Activated naive CD8-positive, alpha-beta T cell treated with anti-CD3 and anti-CD28 coated beads, Interleukin-2, amount 50 U/mL, for 16 hours (primary cell): ENCODE results near the gene DHRSX.
"Not testable (repeated sequence)": the region's sequence is repeated elsewhere in the genome, so short reads cannot be mapped to it uniquely, and the experiment has no call there.

Experiments used
- DNase-seq: peaks from one replicate; pipeline ENCODE4 v3.0.0-alpha.2; 2020; ENCODE audit warnings: low read depth, low spot score

Gene DHRSX

GRCh38 chrX:2318371-2318770 lies 182.4 kb downstream of the DHRSX start:
- DNase-seq, result no peak

GRCh38 chrX:2317527-2318055 lies 183.2 kb downstream of the DHRSX start:
- no peak for DNase-seq

- no peak for DNase-seq
Measured at GRCh38 chrX:2316534-2316933, 184.2 kb downstream of the DHRSX start.

- no peak for DNase-seq
Measured at GRCh38 chrX:2315434-2315833, 185.3 kb downstream of the DHRSX start.

DNA sequence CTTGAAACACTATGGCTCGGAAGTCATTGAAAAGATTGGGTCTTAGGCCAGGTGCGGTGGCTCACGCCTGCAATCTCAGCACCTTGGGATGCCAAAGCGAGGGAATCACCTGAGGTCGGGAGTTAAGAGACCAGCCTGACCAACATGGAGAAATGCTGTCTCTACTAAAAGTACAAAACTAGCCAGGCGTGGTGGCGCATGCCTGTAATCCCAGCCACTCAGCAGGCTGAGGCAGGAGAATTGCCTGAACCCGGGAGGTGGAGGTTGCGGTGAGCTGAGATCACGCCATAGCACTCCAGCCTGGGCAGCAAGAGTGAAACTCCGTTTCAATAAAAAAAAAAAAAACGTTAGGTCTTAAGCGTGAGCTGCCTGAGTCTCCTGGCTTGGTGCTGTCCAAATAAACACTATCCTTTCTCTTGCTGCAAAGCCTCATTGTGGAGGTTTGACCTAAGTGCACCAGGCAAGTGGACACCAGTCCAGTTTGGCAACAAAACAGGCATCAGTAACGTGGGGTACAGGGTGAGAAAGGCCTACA lies 185.9 kb downstream of the DHRSX start:
- DNase-seq, result no peak

DNA sequence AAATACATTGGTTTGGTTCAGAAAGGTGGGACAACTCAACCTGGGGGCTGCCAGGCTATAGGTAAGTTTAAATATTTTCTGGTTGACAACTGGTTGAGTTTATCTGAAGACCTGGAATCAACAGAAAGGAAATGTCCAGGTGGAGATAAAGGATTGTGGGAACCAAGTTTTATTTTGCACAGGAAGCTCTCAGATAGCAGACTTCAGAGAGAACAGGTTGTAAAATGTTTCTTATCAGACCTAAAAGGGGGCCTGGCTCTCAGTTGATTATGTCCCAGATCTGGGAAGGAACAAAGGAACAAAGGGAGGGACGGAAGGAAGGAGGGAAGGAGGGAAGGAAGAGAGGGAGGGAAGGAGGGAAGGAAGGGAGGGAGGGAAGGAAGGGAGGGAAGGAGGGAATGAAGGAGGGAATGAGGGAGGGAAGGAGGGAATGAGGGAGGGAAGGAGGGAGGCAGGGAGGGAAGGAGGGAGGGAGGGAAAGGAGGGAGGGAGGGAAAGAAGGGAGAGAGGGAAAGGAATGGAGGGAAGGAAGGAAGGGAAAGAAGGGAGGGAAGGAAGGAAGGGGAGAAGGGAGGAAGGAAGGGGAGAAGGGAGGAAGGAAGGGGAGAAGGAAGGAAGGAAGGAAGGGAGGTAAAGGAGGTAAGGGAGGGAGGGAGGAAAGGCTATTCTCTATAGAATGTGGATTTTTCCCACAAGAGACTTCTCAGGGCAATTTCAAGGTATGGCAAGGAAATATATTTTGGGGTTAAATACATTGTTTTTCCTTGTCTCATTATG lies 186.7 kb downstream of the DHRSX start:
- DNase-seq, result no peak

GRCh38 chrX:2312061-2312591 lies 188.7 kb downstream of the DHRSX start:
- DNase-seq, result not testable (repeated sequence)

DNA sequence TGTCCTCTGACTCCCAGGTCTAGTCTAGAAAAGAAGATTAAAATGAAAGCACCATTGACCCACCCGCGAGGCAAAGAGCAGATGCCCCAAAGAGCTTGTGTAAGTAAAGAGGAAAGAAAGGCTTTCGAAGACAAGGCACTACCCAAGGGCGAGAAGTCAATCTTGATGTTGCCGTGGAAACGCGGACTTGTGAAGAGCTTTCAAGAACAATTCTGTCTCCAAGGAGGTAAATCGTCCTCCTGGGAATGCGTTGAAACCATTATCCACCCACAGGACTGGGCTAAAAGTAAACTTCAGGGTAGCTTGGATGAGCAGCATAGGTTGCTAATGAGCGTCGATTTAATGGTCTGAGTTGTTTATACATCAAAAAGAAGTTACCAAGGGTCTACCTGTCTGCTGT lies 189.3 kb downstream of the DHRSX start:
- DNase-seq, result no peak

- DNase-seq, result no peak
Measured at GRCh38 chrX:2301901-2302300, 198.9 kb downstream of the DHRSX start.

DNA sequence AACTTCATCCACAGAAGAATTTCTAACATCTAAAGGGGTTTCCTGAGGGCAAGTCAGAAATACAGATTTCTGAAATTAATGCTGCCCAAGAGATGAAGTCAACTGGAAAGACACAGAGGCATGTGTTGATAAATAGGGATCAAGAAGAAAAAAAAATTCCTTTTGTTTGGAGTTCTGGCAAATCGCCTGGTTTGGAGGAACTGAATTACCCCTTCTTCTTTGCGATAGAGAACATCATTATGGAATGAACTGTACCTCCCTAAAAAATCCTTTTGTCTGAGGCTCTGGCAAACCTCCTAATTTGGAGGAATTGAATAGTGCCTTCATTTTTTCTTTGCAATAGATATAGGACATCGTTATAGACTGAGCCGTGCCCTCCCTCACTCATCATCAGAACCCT lies 200.9 kb downstream of the DHRSX start:
- no peak for DNase-seq

DNA sequence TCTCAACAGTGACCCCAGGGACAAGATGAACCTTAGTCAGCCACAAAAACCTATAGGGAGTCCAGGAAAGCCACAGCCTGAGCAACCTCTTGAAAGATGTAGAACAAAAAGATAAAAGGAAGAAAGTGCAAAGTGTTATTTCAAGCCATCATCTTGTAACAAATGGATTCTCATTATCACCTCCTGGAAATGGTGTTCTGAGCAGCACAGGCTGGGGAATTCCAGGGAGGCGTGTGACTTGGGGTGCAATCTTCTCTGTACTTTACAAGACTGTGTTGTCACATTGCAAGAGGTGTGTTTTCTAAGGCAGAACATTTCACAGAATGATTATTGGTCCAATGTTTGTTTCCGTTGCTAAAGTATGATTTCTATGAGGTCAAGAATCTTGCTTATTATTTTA lies 214.0 kb downstream of the DHRSX start:
- DNase-seq, result no peak

DNA sequence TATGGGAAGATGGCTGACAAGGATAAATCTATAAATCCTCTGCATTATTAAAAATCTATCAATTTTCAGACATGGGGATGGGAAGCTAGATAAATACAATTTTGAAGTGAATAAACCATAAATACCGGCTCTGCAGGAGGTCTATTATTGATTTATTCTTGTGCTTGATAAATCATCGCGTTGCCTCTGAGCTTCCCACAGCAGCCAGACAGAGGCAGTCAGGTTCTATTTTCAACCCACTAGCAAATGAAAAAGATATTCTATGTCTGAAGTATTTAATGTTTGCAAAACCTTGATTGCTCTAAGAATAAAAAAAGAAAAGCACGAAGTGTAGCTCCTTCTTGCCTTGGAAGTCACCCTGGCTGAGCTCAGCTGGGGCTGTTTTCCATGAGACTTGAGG lies 216.2 kb downstream of the DHRSX start:
- no peak for DNase-seq

GRCh38 chrX:2284133-2284532 lies 216.6 kb downstream of the DHRSX start:
- no peak for DNase-seq

GRCh38 chrX:2283111-2283859 lies 217.5 kb downstream of the DHRSX start:
- no peak for DNase-seq

GRCh38 chrX:2282490-2283090 lies 218.2 kb downstream of the DHRSX start:
- DNase-seq, result no peak

DNA sequence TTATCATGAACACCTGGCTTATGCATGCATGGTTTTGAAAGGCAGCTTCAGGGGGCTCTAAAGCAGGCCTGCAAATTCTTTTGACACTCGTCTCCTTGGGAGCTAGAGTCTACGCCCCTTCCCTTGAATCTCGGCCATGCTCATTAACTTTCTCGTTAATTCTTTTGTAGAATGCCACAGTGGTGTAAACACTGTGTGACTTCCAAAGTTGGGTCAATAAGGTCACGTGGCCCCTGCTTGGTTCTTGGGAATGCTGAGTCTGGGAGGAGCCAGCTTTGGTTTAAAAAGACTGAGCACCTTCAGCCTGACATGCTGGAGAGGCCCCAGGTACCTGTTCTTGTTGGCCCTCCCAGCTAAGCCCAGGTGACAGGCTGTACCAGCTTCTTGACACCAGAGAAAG lies 228.4 kb downstream of the DHRSX start:
- no peak for DNase-seq

- not testable (repeated sequence) for DNase-seq
Measured at GRCh38 chrX:2271595-2271994, 229.2 kb downstream of the DHRSX start.

- not testable (repeated sequence) for DNase-seq
Measured at GRCh38 chrX:2270783-2271182, 230.0 kb downstream of the DHRSX start.

DNA sequence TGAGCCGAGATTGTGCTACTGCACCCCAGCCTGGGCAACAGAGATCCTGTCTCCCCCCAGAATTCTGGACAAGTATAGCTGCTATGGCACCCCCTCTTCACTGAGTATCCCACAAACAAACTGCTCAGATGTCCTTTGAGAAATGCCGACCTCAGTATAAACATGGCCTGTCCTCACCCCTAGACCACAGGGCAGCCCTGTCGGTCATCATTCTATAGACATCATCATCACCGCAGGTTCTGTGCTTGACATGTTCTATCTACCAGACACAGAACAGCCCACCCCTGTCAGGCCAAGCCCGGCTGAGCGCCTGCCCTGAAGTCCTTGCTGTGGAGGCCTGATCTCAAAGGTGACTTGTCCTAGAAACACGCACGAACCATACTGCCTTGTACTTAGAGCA lies 232.9 kb downstream of the DHRSX start:
- DNase-seq, result no peak

DNA sequence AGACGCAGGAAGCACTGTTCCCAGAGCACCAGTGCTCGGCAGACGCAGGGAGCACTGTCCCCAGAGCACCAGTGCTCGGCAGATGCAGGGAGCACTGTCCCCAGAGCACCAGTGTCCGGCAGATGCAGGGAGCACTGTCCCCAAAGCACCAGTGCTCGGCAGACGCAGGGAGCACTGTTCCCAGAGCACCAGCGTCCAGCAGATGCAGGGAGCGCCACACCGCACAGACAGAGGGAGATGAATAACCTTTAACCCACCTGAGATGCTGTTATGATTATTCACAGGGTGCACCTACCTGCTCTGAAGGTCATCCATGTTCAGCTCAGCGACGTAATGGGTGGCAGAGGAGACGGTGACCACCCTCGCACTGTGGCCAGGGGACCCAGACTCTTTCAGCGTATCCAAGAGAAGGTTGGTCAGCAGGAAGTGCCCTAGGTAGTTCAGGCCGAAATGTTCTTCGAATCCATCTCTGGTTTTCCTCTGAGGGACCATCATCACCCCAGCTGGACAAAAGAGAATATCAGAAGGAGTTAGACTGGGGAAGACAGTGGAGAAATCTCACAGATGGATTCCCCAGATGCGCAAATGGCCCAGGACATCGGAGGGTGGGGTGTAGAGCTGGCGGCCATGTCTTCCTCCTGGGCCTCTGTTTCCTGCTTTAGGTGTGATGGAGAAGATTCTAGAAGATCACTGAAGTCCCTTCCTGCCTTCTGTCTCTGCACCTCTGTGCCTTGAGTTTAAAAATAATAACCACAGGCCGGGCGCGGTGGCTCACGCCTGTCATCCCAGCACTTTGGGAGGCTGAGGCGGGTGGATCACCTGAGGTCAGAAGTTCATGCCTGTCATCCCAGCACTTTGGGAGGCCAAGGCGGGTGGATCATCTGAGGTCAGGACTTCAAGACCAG lies 234.1 kb downstream of the DHRSX start:
- DNase-seq, result no peak
